ENCODE results near the gene MAST3. TPM values are rescaled to one million over a fixed set of nuclear protein-coding genes. Genes with fewer than 3 reads are reported as not detected.

MAST3 gene
- total RNA-seq, 1 experiment from 2014 or later, result 14.2 TPM

- Histone ChIP-seq H2AFZ (ENCODE audit: low read depth, low read length, poor library complexity, severe bottlenecking) (no peak overlapping the region), H3K36me3 (ENCODE audit: control insufficient read depth in 1 of 2, insufficient read depth in 2 of 2, low read length in 2 of 2) (peaks cover 0 to 16% of the 10 kb centered on the region in 2 experiments; a peak in 1 of 4 replicates), H3K27me3 (ENCODE audit: insufficient read depth, low read length) (no peaks in the 10 kb centered on the region), H3K79me2 (ENCODE audit: insufficient read depth, low read length) (peaks cover 38% of the 10 kb centered on the region), H3K9me3 (ENCODE audit: control insufficient read depth in 1 of 2, insufficient read depth in 1 of 2, low read depth in 1 of 2, low read length in 2 of 2) (no peaks in the 10 kb centered on the region), H3K27ac (ENCODE audit: low read depth, low read length) (peak overlapping the region; percentile 82), H3K4me2 (ENCODE audit: low read length) (peak overlapping the region; percentile 61), H3K9ac (ENCODE audit: low read length) (peak overlapping the region; percentile 38; the same call in 1 of the 2 replicates), H4K20me1 (ENCODE audit: insufficient read depth) (no peaks in the 10 kb centered on the region), H3K4me1 (ENCODE audit: control insufficient read depth in 1 of 2, insufficient read depth in 2 of 2, low read length in 2 of 2) (peaks cover 41 to 58% of the 10 kb centered on the region in 2 experiments), H3K4me3 (replicated peaks in 1 of 2; ENCODE audit: low read depth in 1 of 2, low read length in 2 of 2) (no peak overlapping the region), H3K9me2 (ENCODE audit: insufficient read depth) (no peaks in the 10 kb centered on the region)
- intact Hi-C loops (cut with micrococcal nuclease), result loop anchor here (10.0 kb wide), 1 partner anchor 152 kb away; the partner anchor contains the start of gene ARRDC2
- DNase-seq (ENCODE audit: low read depth, low spot score), result peak; percentile 48
- ChIA-PET POLR2A (interaction anchor here (1.1 kb wide), 1 partner anchor 95 kb away, joined by 3 read pairs; no protein-coding TSS in a partner anchor), RAD21 (ENCODE audit: low non-redundant PET in 1 of 2, low total read pairs in 2 of 2, uncharacterized antibody in 2 of 2, unreplicated experiment in 2 of 2) (no interaction called here), CTCF (interaction anchor here (1.3 kb wide), 1 partner anchor 44 kb away, joined by 5 read pairs; no protein-coding TSS in a partner anchor)
- no TSS peak for BruUV-seq (replicated peaks)
- peak; percentile 42 for TF ChIP-seq POLR2AphosphoS5 (IDR thresholded peaks at IDR 0.05; ENCODE audit: low read depth, low read length)
- no peak for TF ChIP-seq RAD21 (IDR thresholded peaks at IDR 0.05; ENCODE audit: low read depth)
- peak; percentile 32 for TF ChIP-seq ZFX (IDR thresholded peaks at IDR 0.05)
- TF ChIP-seq, protein P1, sequence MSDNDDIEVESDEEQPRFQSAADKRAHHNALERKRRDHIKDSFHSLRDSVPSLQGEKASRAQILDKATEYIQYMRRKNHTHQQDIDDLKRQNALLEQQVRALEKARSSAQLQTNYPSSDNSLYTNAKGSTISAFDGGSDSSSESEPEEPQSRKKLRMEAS (IDR thresholded peaks at IDR 0.05), result peak; percentile 52; the same call in 1 of the 2 replicates
- no peak for TF ChIP-seq FOSL1 (IDR thresholded peaks at IDR 0.05; ENCODE audit: low read depth)
- no peak for TF ChIP-seq SP1 (IDR thresholded peaks at IDR 0.05; ENCODE audit: low read depth)
- ATAC-seq, result no peak
These were observed 59.4 kb downstream of the MAST3 start for GRCh38 chr19:18156841-18157464.

DNA sequence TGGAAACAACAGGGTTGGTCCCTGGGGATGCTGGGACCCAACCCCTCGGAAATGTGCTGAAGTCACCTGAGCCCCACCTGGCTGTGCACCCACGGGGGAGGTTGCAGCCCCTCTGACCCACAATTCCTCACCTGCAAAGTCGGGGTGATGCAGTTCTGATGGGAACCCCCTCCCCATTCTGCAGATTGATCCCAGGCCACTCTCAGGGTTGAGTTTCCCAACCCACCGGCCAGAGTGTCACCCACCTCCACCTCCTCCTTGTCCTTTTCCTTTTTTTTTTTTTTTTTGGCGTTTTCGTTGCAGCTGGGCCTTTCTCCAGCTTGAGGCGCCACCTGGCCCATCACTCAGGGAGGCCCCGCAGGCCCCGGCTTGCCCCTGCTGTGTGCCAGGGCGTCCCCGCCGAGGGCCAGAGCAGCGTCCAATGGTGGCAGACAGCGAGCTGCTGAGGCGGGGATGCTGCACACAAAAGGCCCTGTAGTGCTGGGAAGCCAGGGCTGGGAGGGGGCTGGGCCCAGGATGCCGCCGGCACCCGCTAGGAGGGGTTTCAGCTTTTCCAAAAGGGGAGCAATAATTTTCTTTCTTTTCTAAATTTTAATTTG, 60.0 kb downstream of the MAST3 start:
- H3K9me2 ChIP-seq (ENCODE audit: insufficient read depth), result no peaks in the 10 kb centered on the region
- peaks cover 38% of the 10 kb centered on the region for H3K79me2 ChIP-seq (ENCODE audit: insufficient read depth, low read length)
- ChIA-PET RAD21 (ENCODE audit: low non-redundant PET in 1 of 2, low total read pairs in 2 of 2, uncharacterized antibody in 2 of 2, unreplicated experiment in 2 of 2) (no interaction called here), CTCF (interaction anchor here (0.6 to 1.3 kb wide), 4 partner anchors 44 to 220 kb away, joined by 3 to 5 read pairs (median 4); a partner anchor contains a TSS), POLR2A (interaction anchor here (1.1 kb wide), 1 partner anchor 94 kb away, joined by 3 read pairs; no protein-coding TSS in a partner anchor)
- H3K27me3 ChIP-seq (ENCODE audit: insufficient read depth, low read length), result no peaks in the 10 kb centered on the region
- H3K4me3 ChIP-seq (replicated peaks in 1 of 2; ENCODE audit: low read depth in 1 of 2, low read length in 2 of 2), result no peak overlapping the region
- intact Hi-C loops (cut with micrococcal nuclease), result loop anchor here (10.0 kb wide), 1 partner anchor 153 kb away; the partner anchor contains the start of gene ARRDC2
- BruUV-seq (replicated peaks), result no TSS peak
- no peak for ATAC-seq
- no peak overlapping the region for H2AFZ ChIP-seq (ENCODE audit: low read depth, low read length, poor library complexity, severe bottlenecking)
- no peak for DNase-seq (ENCODE audit: low read depth, low spot score)
- peak overlapping the region; percentile 61 for H3K4me2 ChIP-seq (ENCODE audit: low read length)
- H3K9me3 ChIP-seq (ENCODE audit: control insufficient read depth in 1 of 2, insufficient read depth in 1 of 2, low read depth in 1 of 2, low read length in 2 of 2), result no peaks in the 10 kb centered on the region
- TF ChIP-seq, protein P1 (IDR thresholded peaks at IDR 0.05), result peak; percentile 2; the same call in 1 of the 2 replicates
- TF ChIP-seq SRF (IDR thresholded peaks at IDR 0.05; ENCODE audit: low read depth), result no peak
- peak overlapping the region; percentile 82 for H3K27ac ChIP-seq (ENCODE audit: low read depth, low read length)
- no peaks in the 10 kb centered on the region for H4K20me1 ChIP-seq (ENCODE audit: insufficient read depth)
- peaks cover 41 to 56% of the 10 kb centered on the region in 2 experiments for H3K4me1 ChIP-seq (ENCODE audit: control insufficient read depth in 1 of 2, insufficient read depth in 2 of 2, low read length in 2 of 2)
- H3K36me3 ChIP-seq (ENCODE audit: control insufficient read depth in 1 of 2, insufficient read depth in 2 of 2, low read length in 2 of 2), result peaks cover 4 to 22% of the 10 kb centered on the region in 2 experiments; a peak in 2 of 4 replicates
- H3K9ac ChIP-seq (ENCODE audit: low read length), result peak overlapping the region; percentile 38; the same call in 1 of the 2 replicates

Data from HCT116 (cell line).